SK-N-SH (cell line): ENCODE results near the gene SLC30A3.

Experiments used
- EZH2phosphoT487 ChIP-seq: fragments of 200-600 bp; sonication (generic); IDR thresholded peaks from 2 replicates; pipeline ENCODE4 v1.6.1; 2017; ENCODE audit warnings: low read depth, mixed run types, mild to moderate bottlenecking, antibody characterized with exemption, moderate library complexity, borderline replicate concordance
- GABPA ChIP-seq: IDR thresholded peaks from 2 replicates; pipeline ENCODE4 v1.4.0; 2012; ENCODE audit warnings: low read depth, mild to moderate bottlenecking
- POLR2AphosphoS5 ChIP-seq: IDR thresholded peaks from 2 replicates; pipeline ENCODE4 v1.6.1; 2012; ENCODE audit warnings: low read depth, low read length
- RAD21 ChIP-seq: IDR thresholded peaks from 2 replicates; pipeline ENCODE4 v1.6.1; 2012; ENCODE audit warnings: mild to moderate bottlenecking, low read length
- RCOR1 ChIP-seq: fragments of 150-350 bp; IDR thresholded peaks from 2 replicates; pipeline ENCODE4 v1.6.1; 2017; ENCODE audit warnings: antibody characterized with exemption, low read length
- SMC3 ChIP-seq: IDR thresholded peaks from 2 replicates; pipeline ENCODE4 v1.6.1; 2012; ENCODE audit warnings: low read depth, low read length, improper control_type of control experiment
- TAF1 ChIP-seq: IDR thresholded peaks from 2 replicates; pipeline ENCODE4 v1.6.1; 2012; ENCODE audit warnings: low read depth, mild to moderate bottlenecking, low read length, moderate library complexity, borderline replicate concordance
- TF ChIP-seq, protein P1 (sequence below): fragments of 200-600 bp; sonication (generic); IDR thresholded peaks from 2 replicates; pipeline ENCODE4 v1.6.1; 2017; ENCODE audit warnings: antibody characterized with exemption, mild to moderate bottlenecking, moderate library complexity
- TF ChIP-seq, protein P2 (sequence below): IDR thresholded peaks from 2 replicates; pipeline ENCODE4 v1.4.0; 2012; ENCODE audit warnings: low read depth
- TF ChIP-seq, protein P3 (sequence below): fragments of 150-350 bp; IDR thresholded peaks from 2 replicates; pipeline ENCODE4 v1.6.1; 2017; ENCODE audit warnings: antibody characterized with exemption, low read length, low read depth, borderline replicate concordance

DNA sequence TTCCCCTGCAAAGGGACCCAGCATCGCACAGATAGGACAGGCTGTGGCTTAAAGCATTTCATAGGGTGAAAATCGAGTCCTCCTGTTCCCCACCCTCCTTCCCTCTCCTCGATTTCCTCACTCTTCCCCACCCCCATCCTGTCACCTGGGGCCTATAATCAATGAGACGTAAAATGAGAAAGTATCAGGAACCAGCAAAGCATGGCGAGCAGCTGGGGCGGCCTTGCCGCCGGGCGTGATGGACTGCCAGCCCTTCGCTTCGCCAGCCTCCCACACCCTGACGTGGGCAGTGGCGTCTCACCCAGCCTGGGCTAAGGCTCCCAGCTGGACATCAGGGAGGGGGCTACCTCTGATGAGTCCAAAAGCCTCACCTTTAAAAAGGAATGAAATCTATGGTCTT lies 11.1 kb downstream of the SLC30A3 start:
- TF ChIP-seq, protein P1, sequence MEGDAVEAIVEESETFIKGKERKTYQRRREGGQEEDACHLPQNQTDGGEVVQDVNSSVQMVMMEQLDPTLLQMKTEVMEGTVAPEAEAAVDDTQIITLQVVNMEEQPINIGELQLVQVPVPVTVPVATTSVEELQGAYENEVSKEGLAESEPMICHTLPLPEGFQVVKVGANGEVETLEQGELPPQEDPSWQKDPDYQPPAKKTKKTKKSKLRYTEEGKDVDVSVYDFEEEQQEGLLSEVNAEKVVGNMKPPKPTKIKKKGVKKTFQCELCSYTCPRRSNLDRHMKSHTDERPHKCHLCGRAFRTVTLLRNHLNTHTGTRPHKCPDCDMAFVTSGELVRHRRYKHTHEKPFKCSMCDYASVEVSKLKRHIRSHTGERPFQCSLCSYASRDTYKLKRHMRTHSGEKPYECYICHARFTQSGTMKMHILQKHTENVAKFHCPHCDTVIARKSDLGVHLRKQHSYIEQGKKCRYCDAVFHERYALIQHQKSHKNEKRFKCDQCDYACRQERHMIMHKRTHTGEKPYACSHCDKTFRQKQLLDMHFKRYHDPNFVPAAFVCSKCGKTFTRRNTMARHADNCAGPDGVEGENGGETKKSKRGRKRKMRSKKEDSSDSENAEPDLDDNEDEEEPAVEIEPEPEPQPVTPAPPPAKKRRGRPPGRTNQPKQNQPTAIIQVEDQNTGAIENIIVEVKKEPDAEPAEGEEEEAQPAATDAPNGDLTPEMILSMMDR = no peak
- TF ChIP-seq EZH2phosphoT487 (no peak), POLR2AphosphoS5 (no peak), TAF1 (no peak), RAD21 (no peak), RCOR1 (no peak), GABPA (no peak), SMC3 (no peak)
- TF ChIP-seq, protein P2, sequence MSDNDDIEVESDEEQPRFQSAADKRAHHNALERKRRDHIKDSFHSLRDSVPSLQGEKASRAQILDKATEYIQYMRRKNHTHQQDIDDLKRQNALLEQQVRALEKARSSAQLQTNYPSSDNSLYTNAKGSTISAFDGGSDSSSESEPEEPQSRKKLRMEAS = no peak
- TF ChIP-seq, protein P3, sequence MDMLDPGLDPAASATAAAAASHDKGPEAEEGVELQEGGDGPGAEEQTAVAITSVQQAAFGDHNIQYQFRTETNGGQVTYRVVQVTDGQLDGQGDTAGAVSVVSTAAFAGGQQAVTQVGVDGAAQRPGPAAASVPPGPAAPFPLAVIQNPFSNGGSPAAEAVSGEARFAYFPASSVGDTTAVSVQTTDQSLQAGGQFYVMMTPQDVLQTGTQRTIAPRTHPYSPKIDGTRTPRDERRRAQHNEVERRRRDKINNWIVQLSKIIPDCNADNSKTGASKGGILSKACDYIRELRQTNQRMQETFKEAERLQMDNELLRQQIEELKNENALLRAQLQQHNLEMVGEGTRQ = no peak
